ENCODE measurements around the gene PMEL. TPM values are rescaled to one million over a fixed set of nuclear protein-coding genes. Genes with fewer than 3 reads are reported as not detected.

PMEL gene
- total and polyA plus RNA-seq, 7 donors = 0.71 to 1.8 (median 1.3) TPM; not detected in 2

- Histone ChIP-seq H3K4me1 (peaks cover 0 to 19% (median 15%) of the 10 kb centered on the region in 4 donors), H3K4me3 (no peak overlapping the region), H3K9me3 (no peaks in the 10 kb centered on the region), H3K36me3 (peaks cover 0 to 7% (median 0%) of the 10 kb centered on the region in 4 donors), H3K27ac (no peak overlapping the region), H3K27me3 (no peaks in the 10 kb centered on the region)
- TF ChIP-seq POLR2A (IDR thresholded peaks at IDR 0.05) (no peak), EP300 (IDR thresholded peaks at IDR 0.05) (no peak), POLR2AphosphoS5 (IDR thresholded peaks at IDR 0.05) (no peak), CTCF (IDR thresholded peaks at IDR 0.05) (no peak)
- intact Hi-C loops (cut with DNase I) = no loop called here
- DNase-seq = no peak
- 87 to 92% methylated on average over 5 of the region's 5 CpGs for WGBS, 2 donors
Measured at GRCh38 chr12:55965240-55965639, 602 bp downstream of the PMEL start.

GRCh38 chr12:55963760-55964159, 2.1 kb downstream of the PMEL start:
- 85% methylated on average over 2 of the region's 2 CpGs for WGBS, 2 donors
- H3K27ac ChIP-seq = no peak overlapping the region
- H3K27me3 ChIP-seq = no peaks in the 10 kb centered on the region
- H3K36me3 ChIP-seq = no peaks in the 10 kb centered on the region
- DNase-seq = no peak
- no peak overlapping the region for H3K4me3 ChIP-seq
- intact Hi-C loops (cut with DNase I) = no loop called here
- H3K9me3 ChIP-seq = no peaks in the 10 kb centered on the region
- TF ChIP-seq EP300 (IDR thresholded peaks at IDR 0.05) (no peak), CTCF (IDR thresholded peaks at IDR 0.05) (no peak), POLR2A (IDR thresholded peaks at IDR 0.05) (no peak), POLR2AphosphoS5 (IDR thresholded peaks at IDR 0.05) (no peak)
- H3K4me1 ChIP-seq = peaks cover 0 to 19% (median 15%) of the 10 kb centered on the region in 4 donors

- Histone ChIP-seq H3K4me1 (no peaks in the 10 kb centered on the region), H3K27me3 (no peaks in the 10 kb centered on the region), H3K27ac (no peak overlapping the region), H3K9me3 (no peaks in the 10 kb centered on the region), H3K4me3 (no peak overlapping the region), H3K36me3 (peaks cover 0 to 14% (median 6%) of the 10 kb centered on the region in 4 donors)
- TF ChIP-seq EP300 (IDR thresholded peaks at IDR 0.05) = no peak
- TF ChIP-seq CTCF (IDR thresholded peaks at IDR 0.05) = no peak
- DNase-seq = no peak
- intact Hi-C loops (cut with DNase I) = no loop called here
- 40 to 74% methylated on average over 5 of the region's 5 CpGs for WGBS, 2 donors
Measured at GRCh38 chr12:55957106-55957859, 8.6 kb downstream of the PMEL start.

GRCh38 chr12:55955800-55956508, 9.9 kb downstream of the PMEL start:
- no peak for DNase-seq
- no peak overlapping the region for H3K27ac ChIP-seq
- H3K27me3 ChIP-seq = no peaks in the 10 kb centered on the region
- peaks cover 0 to 25% (median 12%) of the 10 kb centered on the region in 4 donors for H3K36me3 ChIP-seq
- intact Hi-C loops (cut with DNase I) = no loop called here
- H3K9me3 ChIP-seq = no peaks in the 10 kb centered on the region
- WGBS, 2 donors = 91 to 94% methylated on average over 6 of the region's 6 CpGs
- no peak overlapping the region for H3K4me3 ChIP-seq
- no peak for TF ChIP-seq CTCF (IDR thresholded peaks at IDR 0.05)
- no peak for TF ChIP-seq POLR2A (IDR thresholded peaks at IDR 0.05)
- no peak for TF ChIP-seq POLR2AphosphoS5 (IDR thresholded peaks at IDR 0.05)
- no peak for TF ChIP-seq EP300 (IDR thresholded peaks at IDR 0.05)
- no peaks in the 10 kb centered on the region for H3K4me1 ChIP-seq
